Fibroblast of mammary gland (primary cell): ENCODE results near the gene ARHGEF33.

Experiments used
- DNase-seq: peaks from one replicate; pipeline ENCODE4 v3.0.0-alpha.2; 2010; ENCODE audit warnings: low read depth
- H3K4me3 ChIP-seq: 2 replicates; pipeline ENCODE4 v1.5.1; 2011; ENCODE audit warnings: low read depth, mild to moderate bottlenecking, low read length, moderate library complexity; ENCODE audit not compliant: control insufficient read depth
- TF ChIP-seq, protein P1 (sequence below): conservative IDR thresholded peaks from 2 replicates; pipeline ENCODE4 v1.5.1; 2011; ENCODE audit warnings: low read depth, low read length, inconsistent platforms; ENCODE audit not compliant: control insufficient read depth, insufficient read depth

ARHGEF33 gene

DNA sequence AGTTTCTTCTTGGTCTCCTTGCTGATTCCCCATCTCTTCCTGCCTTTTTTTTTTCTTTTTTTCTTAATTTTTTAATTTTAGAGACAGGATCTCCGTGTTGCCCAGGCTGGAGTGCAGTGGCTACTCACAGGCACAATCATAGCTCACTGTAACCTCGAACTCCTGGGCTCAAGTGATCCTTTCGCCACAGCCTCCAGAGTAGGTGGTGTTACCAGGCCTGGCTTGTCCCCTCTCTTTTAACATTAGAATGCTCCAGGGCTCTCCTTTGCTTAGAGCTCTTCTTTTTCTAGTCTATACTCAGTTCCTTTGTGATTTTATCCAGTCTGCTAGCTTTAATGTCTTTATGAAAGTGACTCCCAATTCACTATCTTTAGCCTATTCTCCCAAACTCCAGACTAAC, 89.2 kb downstream of the ARHGEF33 start:
- H3K4me3 ChIP-seq: no peak overlapping the region
- TF ChIP-seq, protein P1, sequence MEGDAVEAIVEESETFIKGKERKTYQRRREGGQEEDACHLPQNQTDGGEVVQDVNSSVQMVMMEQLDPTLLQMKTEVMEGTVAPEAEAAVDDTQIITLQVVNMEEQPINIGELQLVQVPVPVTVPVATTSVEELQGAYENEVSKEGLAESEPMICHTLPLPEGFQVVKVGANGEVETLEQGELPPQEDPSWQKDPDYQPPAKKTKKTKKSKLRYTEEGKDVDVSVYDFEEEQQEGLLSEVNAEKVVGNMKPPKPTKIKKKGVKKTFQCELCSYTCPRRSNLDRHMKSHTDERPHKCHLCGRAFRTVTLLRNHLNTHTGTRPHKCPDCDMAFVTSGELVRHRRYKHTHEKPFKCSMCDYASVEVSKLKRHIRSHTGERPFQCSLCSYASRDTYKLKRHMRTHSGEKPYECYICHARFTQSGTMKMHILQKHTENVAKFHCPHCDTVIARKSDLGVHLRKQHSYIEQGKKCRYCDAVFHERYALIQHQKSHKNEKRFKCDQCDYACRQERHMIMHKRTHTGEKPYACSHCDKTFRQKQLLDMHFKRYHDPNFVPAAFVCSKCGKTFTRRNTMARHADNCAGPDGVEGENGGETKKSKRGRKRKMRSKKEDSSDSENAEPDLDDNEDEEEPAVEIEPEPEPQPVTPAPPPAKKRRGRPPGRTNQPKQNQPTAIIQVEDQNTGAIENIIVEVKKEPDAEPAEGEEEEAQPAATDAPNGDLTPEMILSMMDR: no peak
- no peak for DNase-seq

DNA sequence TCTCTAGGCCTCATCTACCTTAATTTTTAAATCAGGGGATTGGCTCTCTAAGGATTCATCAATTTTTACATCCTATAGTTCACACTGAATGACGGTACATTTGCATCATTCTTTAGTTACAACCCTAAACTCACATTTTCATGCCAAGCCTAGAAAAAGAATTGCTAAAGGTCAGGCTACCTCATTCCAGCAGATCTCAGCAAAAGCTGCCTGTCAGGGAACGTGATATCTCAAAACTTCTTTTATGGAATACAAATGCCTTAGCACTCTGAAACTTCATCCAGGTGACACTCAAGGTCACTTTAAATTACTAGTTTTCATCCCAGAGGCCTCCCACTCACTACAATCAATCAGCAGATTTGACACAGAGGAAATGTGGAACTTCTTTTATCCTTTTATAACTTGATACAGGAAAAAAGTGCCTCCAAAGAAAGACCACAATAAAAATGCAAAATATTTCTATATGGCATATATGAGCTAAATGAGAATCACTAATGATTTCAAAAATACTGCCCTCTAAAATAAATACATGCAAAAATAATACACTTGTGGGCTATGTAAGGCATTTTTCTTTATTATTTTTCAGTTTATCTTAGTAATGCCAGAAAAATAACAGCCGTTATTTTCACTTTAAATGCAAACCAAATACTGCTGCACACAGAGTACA, 91.5 kb downstream of the ARHGEF33 start:
- no peak overlapping the region for H3K4me3 ChIP-seq
- no peak for DNase-seq
- TF ChIP-seq, protein P1: no peak

DNA sequence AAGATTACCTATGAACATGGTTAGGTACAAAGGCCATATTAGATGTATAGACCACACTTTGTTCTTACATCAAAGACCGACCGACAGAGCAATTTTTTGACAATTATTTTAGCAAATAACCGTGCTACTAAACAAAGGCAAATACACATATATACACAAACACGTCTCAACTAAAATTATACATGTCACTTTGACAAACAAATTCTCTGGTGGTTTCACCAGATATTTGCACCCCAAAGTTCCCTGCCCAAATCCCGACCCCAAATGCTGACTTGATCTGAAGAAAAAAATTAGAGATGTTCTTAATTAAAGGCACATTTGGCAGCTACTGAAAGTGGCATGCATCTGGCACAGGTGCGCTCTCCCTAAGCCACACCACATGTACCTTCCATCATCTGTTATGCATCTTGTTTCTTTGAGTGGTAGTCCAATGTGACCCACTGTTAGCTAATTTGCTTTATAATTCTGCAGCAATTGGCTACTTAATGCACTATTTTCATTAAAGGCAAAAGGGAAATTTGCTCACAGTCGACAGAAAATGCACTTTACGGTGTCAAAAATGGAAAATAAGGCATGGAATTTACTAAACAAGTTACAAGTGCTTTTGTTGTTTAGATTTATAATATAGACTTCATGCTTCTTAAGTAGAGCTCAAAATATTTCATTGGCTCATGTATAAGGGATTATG, 92.1 kb downstream of the ARHGEF33 start:
- TF ChIP-seq, protein P1: no peak

DNA sequence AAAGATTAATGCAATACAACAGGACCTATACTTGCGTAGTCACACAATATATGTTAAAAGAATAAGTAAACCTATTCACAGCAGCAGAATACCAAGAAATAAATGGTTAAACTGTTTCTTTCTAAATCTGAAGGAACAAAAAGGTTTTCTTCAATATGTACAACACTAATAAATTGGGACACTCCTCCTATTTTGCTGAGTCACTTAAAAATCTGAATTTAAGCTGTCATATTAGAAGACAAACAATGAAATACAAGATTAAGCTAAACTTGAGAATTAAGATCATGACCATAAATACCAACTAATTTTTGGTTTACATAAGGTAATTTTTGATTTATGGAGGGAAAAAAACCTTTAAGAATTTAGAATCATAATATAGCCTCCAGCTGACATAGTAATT, 92.8 kb downstream of the ARHGEF33 start:
- TF ChIP-seq, protein P1: no peak
- H3K4me3 ChIP-seq: no peak overlapping the region
- no peak for DNase-seq

More for the DNA sequence above, 92.1 kb downstream of the ARHGEF33 start:
- no peak for DNase-seq
- H3K4me3 ChIP-seq: no peak overlapping the region

DNA sequence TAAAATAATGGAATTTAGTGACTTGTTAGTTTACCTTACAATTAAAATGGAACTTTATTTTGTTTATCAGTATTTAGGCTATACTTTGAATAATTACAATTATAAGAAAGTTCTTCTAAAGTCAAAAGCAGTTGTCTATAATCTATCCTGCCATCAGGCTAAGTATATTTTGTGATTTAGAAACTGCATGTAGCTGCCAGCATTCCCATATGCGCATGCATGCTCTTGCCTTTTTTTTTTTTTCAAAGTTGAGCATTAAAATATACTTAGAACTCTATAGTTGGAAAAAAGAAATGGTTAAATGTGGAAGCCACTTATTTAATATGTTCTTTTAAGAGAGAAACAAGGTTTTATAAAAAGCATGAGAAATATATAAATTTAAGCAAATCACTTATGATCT, 99.0 kb downstream of the ARHGEF33 start:
- TF ChIP-seq, protein P1: no peak
- no peak for DNase-seq
- no peak overlapping the region for H3K4me3 ChIP-seq

DNA sequence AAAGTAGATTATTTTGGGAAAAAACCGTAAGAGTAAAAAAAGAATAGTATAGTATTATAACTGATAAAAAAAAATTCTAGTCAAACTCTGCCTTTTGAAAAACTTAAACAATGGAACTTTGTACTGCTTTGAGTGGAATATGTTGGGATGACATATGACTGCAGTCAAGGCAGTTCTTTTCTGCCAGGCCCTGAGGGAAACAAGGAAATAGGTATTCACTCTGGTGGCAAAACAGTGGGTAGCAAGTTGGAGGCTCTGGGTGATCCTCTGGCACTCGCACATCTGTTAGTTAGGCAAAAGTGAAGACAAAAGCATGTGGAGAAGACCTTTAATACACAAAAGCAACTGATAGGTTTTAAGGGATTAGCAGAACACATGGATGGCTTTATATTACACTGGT, 102.2 kb downstream of the ARHGEF33 start:
- DNase-seq: no peak
- no peak overlapping the region for H3K4me3 ChIP-seq
- TF ChIP-seq, protein P1: no peak
